ENCODE data around the gene AGAP2. TPM values are rescaled to one million over a fixed set of nuclear protein-coding genes. Genes with fewer than 3 reads are reported as not detected.
A peak's percentile ranks its signal among the peaks of the same experiment; 100 is the strongest.
"Not testable (repeated sequence)": the region's sequence is repeated elsewhere in the genome, so short reads cannot be mapped to it uniquely, and the experiment has no call there.

AGAP2 gene
- total RNA-seq, 2 experiments from 2014 or later = 26.7 to 28.0 TPM

- Mint-ChIP-seq H3K36me3 (ENCODE audit: low read depth) (peaks cover 10% of the 10 kb centered on the region), H3K9me3 (no peaks in the 10 kb centered on the region), H3K27me3 (ENCODE audit: low read depth) (peaks cover 2% of the 10 kb centered on the region), H3K4me3 (no peak overlapping the region), H3K4me1 (ENCODE audit: low read depth) (peaks cover 19% of the 10 kb centered on the region), H3K27ac (no peak overlapping the region)
- intact Hi-C loops (cut with micrococcal nuclease) = no loop called here
- no peak for DNase-seq
- CTCF ChIA-PET = interaction anchor here (1.1 to 1.2 kb wide), 2 partner anchors 17 to 27 kb away, joined by 3 to 5 read pairs; no protein-coding TSS in a partner anchor
Measured at GRCh38 chr12:57776247-57776587, 37.7 kb upstream of the AGAP2 start.

GRCh38 chr12:57775563-57776246 is 37.2 kb upstream of the AGAP2 start:
- no peak overlapping the region for H3K4me3 Mint-ChIP-seq
- CTCF ChIA-PET = interaction anchor here (0.7 to 1.2 kb wide), 3 partner anchors 11 to 27 kb away, joined by 3 to 5 read pairs (median 3); no protein-coding TSS in a partner anchor
- H3K27ac Mint-ChIP-seq = no peak overlapping the region
- no peaks in the 10 kb centered on the region for H3K9me3 Mint-ChIP-seq
- H3K27me3 Mint-ChIP-seq (ENCODE audit: low read depth) = peaks cover 2% of the 10 kb centered on the region
- peaks cover 23% of the 10 kb centered on the region for H3K4me1 Mint-ChIP-seq (ENCODE audit: low read depth)
- no peak for DNase-seq
- peaks cover 10% of the 10 kb centered on the region for H3K36me3 Mint-ChIP-seq (ENCODE audit: low read depth)
- intact Hi-C loops (cut with micrococcal nuclease) = no loop called here

GRCh38 chr12:57775044-57775443 is 36.5 kb upstream of the AGAP2 start:
- Mint-ChIP-seq H3K4me3 (no peak overlapping the region), H3K27ac (no peak overlapping the region)
- intact Hi-C loops (cut with micrococcal nuclease) = no loop called here

GRCh38 chr12:57774634-57775033 is 36.1 kb upstream of the AGAP2 start:
- H3K36me3 Mint-ChIP-seq (ENCODE audit: low read depth) = peaks cover 15% of the 10 kb centered on the region
- intact Hi-C loops (cut with micrococcal nuclease); H3K27me3 Mint-ChIP-seq (ENCODE audit: low read depth); H3K27ac Mint-ChIP-seq; H3K4me3 Mint-ChIP-seq; H3K9me3 Mint-ChIP-seq; DNase-seq: not testable (repeated sequence)
- CTCF ChIA-PET = interaction anchor here (0.6 kb wide), 1 partner anchor 51 kb away, joined by 3 read pairs; no protein-coding TSS in a partner anchor
- H3K4me1 Mint-ChIP-seq (ENCODE audit: low read depth) = peaks cover 22% of the 10 kb centered on the region

More at GRCh38 chr12:57775044-57775443, 36.5 kb upstream of the AGAP2 start:
- no peaks in the 10 kb centered on the region for H3K9me3 Mint-ChIP-seq
- CTCF ChIA-PET = interaction anchor here (0.6 to 1.2 kb wide), 3 partner anchors 15 to 51 kb away, joined by 3 to 5 read pairs (median 3); no protein-coding TSS in a partner anchor
- peaks cover 22% of the 10 kb centered on the region for H3K4me1 Mint-ChIP-seq (ENCODE audit: low read depth)
- no peak for DNase-seq
- peaks cover 13% of the 10 kb centered on the region for H3K36me3 Mint-ChIP-seq (ENCODE audit: low read depth)
- peaks cover 2% of the 10 kb centered on the region for H3K27me3 Mint-ChIP-seq (ENCODE audit: low read depth)

GRCh38 chr12:57772429-57773322 is 34.1 kb upstream of the AGAP2 start, which contains the start of gene EEF1AKMT3:
TSS of gene EEF1AKMT3 (plus strand) at chr12:57772614. CDS start at chr12:57772725, 111 bp downstream.
- H3K9me3 Mint-ChIP-seq = no peaks in the 10 kb centered on the region
- H3K36me3 Mint-ChIP-seq (ENCODE audit: low read depth) = peaks cover 29% of the 10 kb centered on the region
- intact Hi-C loops (cut with micrococcal nuclease) = loop anchor here (1.0 kb wide), 6 partner anchors 10 to 250 kb away; partner anchors contain the start of genes ATP23, CDK4, MBD6 and TSFM
- peaks cover 22% of the 10 kb centered on the region for H3K4me1 Mint-ChIP-seq (ENCODE audit: low read depth)
- peak within 1 kb of the TSS; percentile 98 for H3K4me3 Mint-ChIP-seq
- CTCF ChIA-PET = interaction anchor here (1.0 to 1.8 kb wide), 5 partner anchors 9 to 132 kb away, joined by 3 to 7 read pairs (median 5); no protein-coding TSS in a partner anchor
- H3K27ac Mint-ChIP-seq = peak within 1 kb of the TSS; percentile 95
- DNase-seq = peak; percentile 53
- H3K27me3 Mint-ChIP-seq (ENCODE audit: low read depth) = peaks cover 2% of the 10 kb centered on the region

GRCh38 chr12:57771873-57772428 is 33.4 kb upstream of the AGAP2 start, which contains the start of gene METTL1:
TSS of gene METTL1 (minus strand) at chr12:57772105. CDS start at chr12:57772083, 22 bp downstream.
- Mint-ChIP-seq H3K4me3 (peak within 1 kb of the TSS; percentile 98), H3K9me3 (no peaks in the 10 kb centered on the region), H3K36me3 (ENCODE audit: low read depth) (peaks cover 29% of the 10 kb centered on the region), H3K4me1 (ENCODE audit: low read depth) (peaks cover 25% of the 10 kb centered on the region), H3K27ac (peak within 1 kb of the TSS; percentile 95), H3K27me3 (ENCODE audit: low read depth) (peaks cover 2% of the 10 kb centered on the region)
- CTCF ChIA-PET = interaction anchor here (1.0 to 1.8 kb wide), 5 partner anchors 10 to 133 kb away, joined by 3 to 7 read pairs (median 5); no protein-coding TSS in a partner anchor
- peak; percentile 97 for DNase-seq
- intact Hi-C loops (cut with micrococcal nuclease) = loop anchor here (1.0 kb wide), 6 partner anchors 10 to 250 kb away; partner anchors contain the start of genes ATP23, CDK4, MBD6 and TSFM

- peak; percentile 92 for DNase-seq
- Mint-ChIP-seq H3K4me3 (peak overlapping the region; percentile 98), H3K27me3 (ENCODE audit: low read depth) (peaks cover 5% of the 10 kb centered on the region), H3K27ac (peak overlapping the region; percentile 95), H3K9me3 (no peaks in the 10 kb centered on the region), H3K4me1 (ENCODE audit: low read depth) (peaks cover 31% of the 10 kb centered on the region), H3K36me3 (ENCODE audit: low read depth) (peaks cover 29% of the 10 kb centered on the region)
- intact Hi-C loops (cut with micrococcal nuclease) = no loop called here
- CTCF ChIA-PET = interaction anchor here (1.0 to 1.8 kb wide), 2 partner anchors 11 to 61 kb away, joined by 3 to 7 read pairs; no protein-coding TSS in a partner anchor
Measured at GRCh38 chr12:57771236-57771872, 32.8 kb upstream of the AGAP2 start.

GRCh38 chr12:57770734-57771133 is 32.2 kb upstream of the AGAP2 start:
- CTCF ChIA-PET = no interaction called here
- Mint-ChIP-seq H3K4me3 (peak overlapping the region; percentile 98), H3K4me1 (ENCODE audit: low read depth) (peaks cover 33% of the 10 kb centered on the region), H3K9me3 (no peaks in the 10 kb centered on the region), H3K27ac (no peak overlapping the region), H3K27me3 (ENCODE audit: low read depth) (peaks cover 7% of the 10 kb centered on the region), H3K36me3 (ENCODE audit: low read depth) (peaks cover 28% of the 10 kb centered on the region)
- intact Hi-C loops (cut with micrococcal nuclease) = no loop called here
- no peak for DNase-seq

- H3K36me3 Mint-ChIP-seq (ENCODE audit: low read depth) = peaks cover 27% of the 10 kb centered on the region
- no peak overlapping the region for H3K27ac Mint-ChIP-seq
- CTCF ChIA-PET = no interaction called here
- no peaks in the 10 kb centered on the region for H3K9me3 Mint-ChIP-seq
- intact Hi-C loops (cut with micrococcal nuclease) = no loop called here
- no peak overlapping the region for H3K4me3 Mint-ChIP-seq
- H3K4me1 Mint-ChIP-seq (ENCODE audit: low read depth) = peaks cover 37% of the 10 kb centered on the region
- peaks cover 7% of the 10 kb centered on the region for H3K27me3 Mint-ChIP-seq (ENCODE audit: low read depth)
- no peak for DNase-seq
Measured at GRCh38 chr12:57769594-57769993, 31.1 kb upstream of the AGAP2 start.

GRCh38 chr12:57767876-57768275 is 29.3 kb upstream of the AGAP2 start:
- Mint-ChIP-seq H3K36me3 (ENCODE audit: low read depth) (peaks cover 33% of the 10 kb centered on the region), H3K27me3 (ENCODE audit: low read depth) (peaks cover 6% of the 10 kb centered on the region), H3K27ac (no peak overlapping the region), H3K4me3 (no peak overlapping the region), H3K4me1 (ENCODE audit: low read depth) (peaks cover 43% of the 10 kb centered on the region), H3K9me3 (no peaks in the 10 kb centered on the region)
- intact Hi-C loops (cut with micrococcal nuclease) = no loop called here
- CTCF ChIA-PET = interaction anchor here (1.5 to 5.3 kb wide), 3 partner anchors 9 to 138 kb away, joined by 9 to 42 read pairs (median 9); partner anchors contain the start of gene MARCHF9
- no peak for DNase-seq

GRCh38 chr12:57767305-57767698 is 28.8 kb upstream of the AGAP2 start:
- Mint-ChIP-seq H3K36me3 (ENCODE audit: low read depth) (peaks cover 33% of the 10 kb centered on the region), H3K27ac (no peak overlapping the region), H3K4me3 (no peak overlapping the region), H3K27me3 (ENCODE audit: low read depth) (peaks cover 6% of the 10 kb centered on the region), H3K4me1 (ENCODE audit: low read depth) (peaks cover 42% of the 10 kb centered on the region), H3K9me3 (no peaks in the 10 kb centered on the region)
- intact Hi-C loops (cut with micrococcal nuclease) = no loop called here
- DNase-seq = no peak
- CTCF ChIA-PET = interaction anchor here (1.2 to 5.3 kb wide), 5 partner anchors 8 to 138 kb away, joined by 5 to 42 read pairs (median 9); partner anchors contain the start of gene MARCHF9
